Renal cortical epithelial cell (primary cell): ENCODE data around the gene ERI3. TPM values are rescaled to one million over a fixed set of nuclear protein-coding genes. Genes with fewer than 3 reads are reported as not detected.
"Not testable (repeated sequence)": the region's sequence is repeated elsewhere in the genome, so short reads cannot be mapped to it uniquely, and the experiment has no call there.

Experiments
- DNase-seq: peaks from one replicate; pipeline ENCODE4 v3.0.0-alpha.2; 2011; ENCODE audit warnings: low read depth
- total RNA-seq: library from RNA; depleted of rRNA; stranded (reverse); fragments of >200 nt; gene quantifications from 2 replicates; pipeline ENCODE4 v1.2.3, GENCODE V29; 2014

ERI3 gene
- total RNA-seq, 1 donor from 2014 or later: 67.7 TPM

DNA sequence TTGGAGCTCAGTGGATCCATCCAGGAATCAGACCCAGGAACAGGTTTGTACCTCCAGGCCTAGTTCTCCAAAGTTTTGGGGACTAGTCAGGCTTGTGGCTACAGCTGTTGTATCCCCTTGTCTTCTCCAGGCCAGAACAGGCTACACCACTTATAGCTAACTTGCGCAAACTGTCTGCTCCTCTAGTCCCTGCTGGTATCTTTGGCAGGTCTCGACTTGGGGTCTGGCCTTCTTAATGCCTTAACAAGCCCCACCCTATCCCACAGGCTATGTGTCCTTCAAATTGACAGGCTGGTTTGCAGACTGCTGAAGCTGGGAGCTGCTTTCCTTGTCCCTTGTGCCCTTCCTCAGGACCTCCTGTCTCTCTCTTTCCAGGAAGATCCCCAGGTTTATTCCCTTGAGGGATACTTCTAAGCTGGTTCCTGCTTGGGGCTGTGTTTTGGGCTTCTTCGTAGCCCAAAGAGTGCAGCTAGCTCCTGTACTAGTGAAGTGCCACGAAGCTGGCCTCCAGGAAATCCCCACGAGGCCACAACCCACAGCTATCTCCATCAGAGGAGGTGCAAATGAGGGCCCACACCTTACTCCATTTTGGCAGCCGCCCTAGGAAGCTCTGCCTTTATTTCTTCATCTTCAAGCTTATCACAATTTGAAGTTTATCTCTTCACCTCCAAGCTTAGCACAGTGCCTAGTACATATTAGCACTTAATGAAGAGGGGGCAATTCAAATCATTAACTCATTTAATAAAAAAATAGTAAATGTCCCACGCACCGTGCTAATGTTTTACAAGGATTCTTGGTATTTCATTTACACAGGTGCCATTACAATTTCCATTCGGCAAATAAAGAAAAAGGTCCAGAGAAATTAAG lies 142.5 kb downstream of the ERI3 start:
- no peak for DNase-seq

DNA sequence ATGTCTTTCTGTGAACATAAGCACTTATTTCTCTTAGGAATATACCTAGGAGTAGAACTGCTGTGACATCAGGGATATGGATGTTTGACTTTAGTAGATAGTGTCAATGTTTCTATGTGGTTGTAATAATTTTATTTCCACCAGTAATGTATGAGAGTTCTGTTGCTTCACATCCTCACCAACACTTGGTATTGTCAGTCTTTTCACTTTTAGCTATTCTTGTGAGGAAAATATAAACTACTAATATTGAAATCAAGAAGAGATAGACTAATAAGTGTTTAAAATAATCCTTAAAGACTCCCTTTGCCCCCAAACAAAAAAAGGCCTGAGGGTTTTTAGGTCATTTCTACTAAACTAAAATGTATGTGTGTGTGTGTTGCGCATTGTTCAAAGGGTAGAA lies 144.5 kb downstream of the ERI3 start:
- no peak for DNase-seq

DNA sequence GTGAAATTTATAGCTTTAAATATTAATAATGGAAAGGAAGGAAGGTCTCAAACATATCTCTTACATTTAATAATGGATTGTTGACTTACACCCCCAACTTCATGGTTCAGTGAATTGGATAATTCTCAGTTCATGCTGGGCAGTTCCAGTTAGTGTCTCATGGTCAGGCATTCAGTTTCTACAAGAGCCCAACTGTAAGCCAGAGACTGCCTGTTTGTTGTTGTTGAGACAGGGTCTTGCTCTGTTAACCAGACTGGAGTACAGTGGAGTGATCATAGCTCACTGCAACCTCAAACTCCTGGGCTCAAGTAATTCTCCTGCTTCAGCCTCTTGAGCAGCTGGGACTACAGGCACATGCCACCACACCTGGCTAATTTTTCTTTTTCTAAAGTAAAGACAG lies 146.8 kb downstream of the ERI3 start:
- peak; percentile 60 for DNase-seq

DNA sequence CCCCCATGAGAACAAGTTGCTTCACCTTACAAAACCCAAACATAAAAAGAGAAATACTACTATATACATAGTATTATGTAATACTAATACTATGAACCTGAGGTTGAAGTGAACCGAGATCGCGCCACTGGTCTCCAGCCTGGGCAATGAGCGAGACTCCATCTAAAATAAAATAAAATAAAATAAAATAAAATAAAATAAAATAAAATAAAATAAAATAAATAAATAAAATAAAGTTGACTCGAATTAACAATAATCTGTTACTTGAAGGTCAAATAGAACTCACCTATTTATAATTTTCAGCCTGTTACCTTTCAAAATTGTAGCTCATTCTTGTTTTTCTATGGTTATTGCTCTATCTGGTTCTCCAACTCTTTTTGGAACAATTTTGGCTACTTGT lies 148.5 kb downstream of the ERI3 start:
- not testable (repeated sequence) for DNase-seq

DNA sequence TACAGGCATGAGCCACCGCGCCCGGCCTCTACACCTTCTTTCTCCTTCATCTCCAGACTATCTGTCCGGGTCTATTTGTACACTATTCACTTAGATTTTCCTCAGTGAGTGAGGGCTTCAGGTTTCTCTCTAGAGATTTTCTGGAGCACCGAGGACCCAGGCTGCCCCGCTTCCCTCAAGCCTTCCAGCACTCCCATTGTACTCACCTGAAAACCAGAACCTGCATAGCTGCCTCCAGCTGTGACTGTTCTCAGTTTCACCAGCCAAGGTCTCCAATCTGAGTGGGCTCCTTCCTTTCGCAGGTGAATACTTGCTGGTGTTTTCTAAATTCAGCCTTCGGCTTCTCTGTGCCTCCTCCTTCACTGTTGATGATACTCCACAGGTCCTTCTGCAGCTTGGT lies 154.7 kb downstream of the ERI3 start:
- no peak for DNase-seq

DNA sequence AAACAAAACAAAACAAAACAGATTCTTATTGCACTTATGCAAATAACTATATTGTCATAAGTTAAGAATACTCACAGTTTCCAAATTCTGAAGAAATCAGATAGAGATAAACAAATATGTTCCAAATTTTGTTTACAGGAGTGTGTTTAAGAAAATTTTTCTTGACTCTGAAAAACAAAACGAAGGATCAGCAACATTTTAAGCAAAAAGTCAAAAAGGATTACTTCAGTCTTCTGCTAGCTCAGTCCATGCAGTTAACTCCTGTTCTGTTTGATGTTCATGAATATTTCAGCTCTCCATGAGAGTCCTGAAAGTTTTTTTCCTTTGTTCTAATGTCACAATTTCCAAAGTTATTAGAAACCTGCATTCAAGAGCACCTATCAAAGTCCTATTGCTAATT lies 180.4 kb downstream of the ERI3 start:
- no peak for DNase-seq

Other genes starting within 250 kb of the ERI3 start
- gene KLF17, start 236.4 kb downstream of the ERI3 start, total RNA-seq: not detected in 2 replicates
- gene KLF18, start 213.6 kb downstream of the ERI3 start, total RNA-seq: not detected in 2 replicates
- gene DMAP1, start 141.8 kb downstream of the ERI3 start, total RNA-seq: 12.2 and 17.9 TPM in 2 replicates
- gene RNF220, start 50.0 kb upstream of the ERI3 start, total RNA-seq: 46.7 and 78.4 TPM in 2 replicates